Anterior cingulate cortex (tissue), 58 donors: Measurements from ENCODE around the gene SDK1.
A peak's percentile ranks its signal among the peaks of the same experiment; 100 is the strongest.

Source experiments
- DNase-seq, 58 donors: peaks; one replicate each; lab custom pipeline; 2025; lab: John Stamatoyannopoulos, UW

SDK1 gene

GRCh38 chr7:3501671-3502070, 200.6 kb downstream of the SDK1 start:
- no peak for DNase-seq

- no peak for DNase-seq
Measured at GRCh38 chr7:3504384-3504783, 203.3 kb downstream of the SDK1 start.

DNA sequence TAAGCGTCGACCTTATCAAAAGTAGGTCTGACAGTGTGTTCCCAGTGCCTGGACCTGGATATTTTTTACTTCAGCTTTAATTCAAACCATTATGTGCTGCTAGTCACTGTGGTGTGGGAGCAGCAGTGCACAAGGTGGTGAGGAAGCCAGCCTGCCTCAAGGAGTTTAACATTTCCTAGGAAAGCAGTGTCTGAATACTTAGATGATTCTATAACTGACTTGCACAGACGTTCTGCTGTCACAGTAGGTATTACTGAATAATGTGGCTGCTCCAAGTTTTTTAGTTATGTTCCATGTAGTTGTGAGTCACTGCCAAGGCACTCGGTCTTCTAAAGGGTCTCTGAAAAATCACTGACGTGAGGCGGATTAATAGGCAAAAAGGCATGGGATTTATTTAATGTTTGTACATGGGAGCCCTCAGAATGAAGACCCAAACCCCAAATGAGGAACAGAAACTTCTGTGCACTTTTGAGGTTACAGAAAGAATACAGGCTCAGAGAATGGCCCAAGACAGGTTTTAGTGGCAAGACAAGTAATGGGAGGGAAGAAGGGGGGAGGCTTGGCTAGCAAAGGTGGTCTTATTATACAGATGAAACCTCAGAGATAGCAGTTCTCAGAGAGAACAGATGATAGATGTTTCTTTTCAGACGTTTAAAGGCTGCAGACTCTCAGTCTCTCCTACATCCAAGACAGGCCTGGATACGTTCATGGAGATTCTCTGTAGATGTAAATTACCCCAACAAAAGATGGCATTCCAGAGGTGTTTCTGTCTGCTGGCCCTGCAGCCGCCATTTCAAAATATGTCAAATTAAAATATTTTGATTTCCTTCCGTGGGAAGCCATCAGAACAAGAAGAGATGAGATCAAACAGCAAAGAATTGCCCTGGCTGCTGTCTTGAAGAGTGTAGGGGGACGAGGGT, 209.3 kb downstream of the SDK1 start:
- no peak for DNase-seq

DNA sequence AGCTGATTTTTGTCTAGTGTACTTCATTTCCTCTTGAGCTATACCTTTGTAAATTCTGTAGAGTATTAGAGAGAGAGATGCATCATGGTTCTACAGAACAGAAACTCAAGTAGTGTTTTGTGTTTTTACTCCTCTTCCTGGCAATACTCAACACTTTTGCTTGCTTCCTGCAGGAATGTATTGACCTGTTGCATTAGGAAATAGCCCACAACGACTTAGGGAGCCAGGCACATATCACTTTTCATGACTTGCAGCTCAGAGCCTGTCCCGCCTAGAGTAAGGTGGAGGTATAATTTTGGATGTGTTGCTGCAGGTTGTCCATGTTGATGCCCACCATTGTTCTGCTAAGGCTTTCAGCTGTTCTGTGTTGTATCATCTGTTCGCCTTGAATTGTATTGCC, 216.3 kb downstream of the SDK1 start:
- DNase-seq: no peak

- DNase-seq: no peak
Measured at GRCh38 chr7:3518546-3518945, 217.5 kb downstream of the SDK1 start.

DNA sequence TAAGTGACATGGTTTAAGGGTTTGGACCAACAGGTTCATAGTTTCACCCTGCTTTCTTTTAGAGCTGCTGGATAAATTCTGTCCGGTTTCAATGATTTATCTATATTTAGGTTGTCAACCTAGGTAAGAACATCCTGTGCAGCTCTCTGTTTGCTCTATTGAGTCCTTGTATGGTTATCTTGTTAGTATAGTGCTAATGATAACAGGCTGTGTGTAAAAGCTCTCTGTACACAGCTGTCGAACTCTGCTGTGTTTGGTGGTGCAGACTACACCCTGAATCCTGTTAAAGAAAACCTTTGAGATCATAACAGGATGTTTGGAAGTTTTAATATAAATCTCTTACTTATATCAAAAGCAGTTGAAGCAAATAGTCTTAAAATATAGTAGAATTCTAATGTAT, 219.2 kb downstream of the SDK1 start:
- DNase-seq: no peak

- peak in 1 of 58 donors; percentile 7 for DNase-seq
Measured at GRCh38 chr7:3527496-3528124, 226.6 kb downstream of the SDK1 start.

DNA sequence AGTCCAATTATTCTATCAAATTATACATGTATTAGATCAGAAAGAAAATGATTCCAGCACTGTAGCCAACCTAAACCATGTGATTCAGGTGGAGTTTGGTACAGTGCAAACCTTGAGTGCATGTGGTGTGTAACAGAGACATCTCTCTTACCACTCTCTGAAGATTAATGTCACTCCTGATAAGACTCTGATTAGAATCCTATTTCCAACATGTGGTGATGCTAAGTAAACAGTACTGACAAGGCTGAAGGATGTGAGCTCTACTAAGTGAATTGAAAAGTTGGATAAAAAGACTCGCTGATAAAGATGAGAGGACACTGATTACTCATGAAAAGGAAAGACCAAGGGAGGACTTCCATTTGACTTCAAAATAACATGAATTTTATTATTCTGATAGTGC, 232.0 kb downstream of the SDK1 start:
- DNase-seq: no peak

GRCh38 chr7:3537210-3537875, 236.3 kb downstream of the SDK1 start:
- DNase-seq: no peak

DNA sequence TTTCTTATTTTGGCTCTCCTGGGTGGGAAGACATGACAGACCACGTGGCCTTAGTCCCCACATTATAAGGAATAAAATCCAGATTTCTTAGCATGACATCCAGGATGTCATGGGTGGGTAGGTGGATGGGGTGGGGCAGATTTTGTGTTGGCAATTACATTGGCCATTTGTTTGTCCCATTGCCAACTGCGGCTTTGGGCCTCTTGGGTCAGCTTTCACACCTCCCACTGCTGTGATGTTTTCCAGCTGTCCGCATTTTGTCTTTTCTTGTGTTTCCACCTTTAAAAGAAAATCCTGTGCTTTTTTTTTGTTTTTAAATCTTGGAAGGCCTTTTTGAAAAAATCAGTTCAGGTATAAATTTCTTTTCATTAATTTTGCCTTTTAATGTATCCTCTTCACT, 237.0 kb downstream of the SDK1 start:
- DNase-seq: no peak

DNA sequence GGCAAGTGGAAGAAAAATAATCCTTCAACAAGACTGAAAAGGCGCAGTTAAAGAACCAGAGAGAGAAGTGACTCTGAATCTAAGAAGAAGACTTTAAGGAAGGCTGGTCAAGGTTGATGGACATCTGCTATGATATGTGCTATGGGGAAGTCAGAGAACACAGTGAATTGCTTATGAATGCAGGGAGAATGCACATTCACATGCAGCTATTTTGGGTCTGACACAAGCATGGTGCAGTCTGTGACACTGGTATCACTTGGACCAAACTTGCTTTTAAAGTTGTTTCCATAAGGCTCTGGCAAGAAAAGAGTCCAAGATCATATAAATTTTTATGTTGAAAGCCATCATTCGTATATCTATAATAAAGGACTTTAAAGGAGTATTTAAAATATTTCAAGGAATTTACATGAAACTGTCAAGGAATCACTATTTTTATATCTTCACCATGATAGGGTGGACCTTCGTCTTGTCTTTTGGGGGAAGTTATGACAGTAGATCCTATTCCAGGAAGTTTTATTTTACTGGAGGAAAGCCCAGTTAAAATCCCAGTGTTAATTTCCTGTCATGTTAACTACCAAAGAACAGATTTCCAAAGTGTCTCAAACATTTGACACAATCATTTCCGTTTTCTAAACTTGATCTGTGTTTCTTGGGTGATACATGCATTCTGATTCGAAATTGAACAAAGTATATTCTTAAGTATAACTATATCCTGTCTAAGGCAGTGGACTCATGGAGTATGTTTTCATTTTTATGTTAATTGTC, 239.6 kb downstream of the SDK1 start:
- DNase-seq: no peak

DNA sequence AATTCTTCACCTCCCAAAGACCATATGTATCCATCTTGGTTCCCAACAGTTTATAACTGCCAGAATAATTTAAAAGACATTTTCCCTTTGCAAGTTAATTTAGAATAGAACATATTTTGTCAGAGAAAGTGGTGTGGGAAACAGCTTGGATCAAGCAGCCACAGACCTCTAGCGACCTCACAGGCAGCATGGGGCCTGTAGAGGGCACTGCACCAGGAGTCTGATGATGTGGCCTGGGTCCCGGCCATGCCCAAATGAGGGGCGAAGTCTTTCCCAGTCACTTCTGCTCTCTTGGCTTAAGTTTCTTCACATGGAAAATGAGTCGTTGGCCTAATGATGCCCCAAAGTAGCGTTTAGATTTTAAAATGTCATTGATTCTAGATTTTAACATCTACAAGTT, 243.2 kb downstream of the SDK1 start:
- DNase-seq: no peak

GRCh38 chr7:3548815-3549214, 247.8 kb downstream of the SDK1 start:
- DNase-seq: no peak

GRCh38 chr7:3549601-3550000, 248.5 kb downstream of the SDK1 start:
- DNase-seq: no peak

- no peak for DNase-seq
Measured at GRCh38 chr7:3551536-3551935, 250.5 kb downstream of the SDK1 start.

DNA sequence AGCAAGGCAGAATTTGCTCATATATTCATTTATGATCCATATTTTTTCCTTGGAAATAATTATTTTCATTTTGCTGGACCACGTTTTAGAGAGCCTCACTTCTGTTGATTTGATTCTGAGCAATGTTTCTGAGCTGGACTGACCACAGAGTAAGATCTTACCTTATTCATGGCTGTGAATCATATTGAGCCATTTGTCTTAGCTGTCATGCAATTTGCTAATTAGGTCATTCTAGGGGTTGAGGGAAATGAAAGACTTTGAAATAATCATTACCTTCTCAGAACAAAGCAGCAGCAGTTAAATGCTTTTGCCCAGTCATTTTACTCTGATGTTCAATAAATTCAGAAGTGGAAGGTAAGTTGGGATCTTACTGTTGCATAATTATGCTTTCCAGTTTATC, 251.4 kb downstream of the SDK1 start:
- DNase-seq: no peak

- DNase-seq: no peak
Measured at GRCh38 chr7:3558400-3558799, 257.3 kb downstream of the SDK1 start.

DNA sequence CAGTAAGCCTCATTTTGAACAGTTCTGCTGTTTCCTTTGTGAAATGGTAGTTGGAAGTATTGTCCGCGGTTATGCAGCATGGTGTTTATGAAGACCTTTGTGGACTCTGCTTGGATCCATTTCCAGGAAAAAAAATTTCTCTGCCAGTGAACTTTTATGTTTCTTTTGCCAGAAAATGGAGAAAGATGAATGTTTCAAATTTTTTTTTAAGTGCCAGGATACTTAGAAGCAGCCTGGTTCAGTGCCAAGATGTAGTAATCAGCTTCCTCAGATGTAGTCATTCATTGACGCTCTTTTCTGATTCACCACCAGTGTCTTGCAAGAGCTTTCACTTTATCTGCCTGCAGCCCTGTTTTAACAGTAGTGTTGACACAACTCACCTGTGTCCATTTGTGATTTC, 258.2 kb downstream of the SDK1 start:
- DNase-seq: no peak

DNA sequence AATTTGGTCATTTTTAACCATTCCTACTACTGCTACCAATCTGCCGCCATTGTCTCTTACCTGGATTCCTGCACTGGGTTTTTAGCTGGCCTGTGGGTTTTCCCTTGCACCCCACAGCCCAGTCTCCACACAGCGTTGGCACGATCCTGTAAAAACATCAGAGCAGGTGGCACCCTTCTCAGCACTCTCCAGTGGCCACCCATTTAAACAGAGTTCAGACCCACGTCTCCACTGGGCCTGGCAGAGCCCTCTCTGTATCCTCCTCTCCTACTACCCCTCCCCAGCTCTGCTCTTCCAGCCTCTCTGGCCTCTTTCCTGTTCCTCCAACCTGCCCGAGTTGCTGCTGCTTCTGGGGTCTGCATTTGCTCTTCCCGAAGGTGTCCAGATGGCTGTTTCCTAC, 259.4 kb downstream of the SDK1 start:
- DNase-seq: no peak

- no peak for DNase-seq
Measured at GRCh38 chr7:3561932-3562331, 260.9 kb downstream of the SDK1 start.

DNA sequence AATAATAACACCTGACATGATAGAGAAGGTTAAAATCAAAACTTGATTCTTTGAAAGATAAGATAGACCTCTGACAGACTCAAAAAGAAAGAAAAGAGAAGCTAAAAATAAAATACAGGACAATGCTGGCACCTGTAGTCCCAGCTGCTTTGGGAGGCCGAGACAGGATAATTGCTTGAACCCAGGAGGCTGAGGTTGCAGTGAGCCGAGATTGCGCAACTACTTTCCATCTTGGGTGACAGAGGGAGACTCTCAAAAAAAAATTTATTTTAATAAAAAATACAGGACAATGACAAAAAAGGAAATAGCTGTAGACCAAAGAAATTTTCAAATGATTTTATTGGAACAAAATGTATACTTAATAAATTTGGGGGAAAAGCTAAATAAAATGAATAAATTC, 263.2 kb downstream of the SDK1 start:
- no peak for DNase-seq
